ENCODE results near the gene FCGR2B. TPM values are rescaled to one million over a fixed set of nuclear protein-coding genes. Genes with fewer than 3 reads are reported as not detected.
A peak's percentile ranks its signal among the peaks of the same experiment; 100 is the strongest.

Gene FCGR2B
- total RNA-seq, 1 experiment from 2014 or later: not detected

DNA sequence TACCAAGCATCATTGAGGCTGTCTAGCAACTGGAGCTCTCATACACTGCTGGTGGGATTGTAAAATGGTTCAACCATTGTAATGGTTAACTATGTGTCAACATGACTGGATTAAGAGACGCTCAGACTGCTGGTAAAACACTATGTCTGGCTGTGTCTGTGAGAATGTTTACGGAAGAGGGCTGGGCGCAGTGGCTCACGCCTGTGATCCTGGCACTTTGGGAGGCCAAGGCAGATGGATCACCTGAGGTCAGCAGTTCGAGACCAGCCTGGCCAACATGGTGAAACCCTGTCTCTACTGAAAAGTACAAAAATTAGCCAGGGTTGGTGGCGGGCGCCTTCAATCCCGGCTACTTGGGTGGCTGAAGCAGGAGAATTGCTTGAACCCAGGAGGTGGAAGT is 39.3 kb downstream of the FCGR2B start:
- Histone ChIP-seq H2AFZ (ENCODE audit: low read length) (no peak overlapping the region), H2BK5ac (ENCODE audit: insufficient read length, low read length) (no peak overlapping the region), H3K9me3 (ENCODE audit: control insufficient read depth, low read depth, low read length) (no peaks in the 10 kb centered on the region), H2BK20ac (ENCODE audit: low read depth, low read length, poor library complexity, severe bottlenecking) (no peak overlapping the region), H3K23me2 (ENCODE audit: insufficient read length, low read depth, low read length, poor library complexity, severe bottlenecking) (no peaks in the 10 kb centered on the region), H3K4me2 (ENCODE audit: insufficient read depth, insufficient read length, low read length) (no peak overlapping the region), H3K4ac (ENCODE audit: low read depth, low read length) (no peak overlapping the region), H3K56ac (ENCODE audit: insufficient read length, low read depth, low read length) (no peak overlapping the region), H3K79me2 (ENCODE audit: insufficient read depth, low read length) (no peaks in the 10 kb centered on the region), H3K27me3 (ENCODE audit: insufficient read depth, low read length) (no peaks in the 10 kb centered on the region), H4K8ac (replicated peaks; ENCODE audit: insufficient read length, low read depth, low read length) (no peak overlapping the region), H3K27ac (ENCODE audit: insufficient read length, low read depth, low read length) (no peak overlapping the region), H3K9ac (ENCODE audit: extremely low read depth, insufficient read length, low read length) (no peak overlapping the region), H3K4me1 (ENCODE audit: insufficient read depth, low read length) (no peaks in the 10 kb centered on the region), H2BK15ac (ENCODE audit: low read depth, low read length) (no peak overlapping the region), H4K91ac (ENCODE audit: insufficient read length, low read depth, low read length) (no peak overlapping the region), H3K14ac (ENCODE audit: insufficient read depth, low read length) (no peak overlapping the region), H4K5ac (ENCODE audit: insufficient read length, low read depth, low read length) (no peak overlapping the region), H2BK12ac (ENCODE audit: insufficient read length, low read depth, low read length) (no peak overlapping the region), H3T11ph (ENCODE audit: low read length) (no peak overlapping the region), H2BK120ac (ENCODE audit: low read depth, low read length, poor library complexity, severe bottlenecking) (no peak overlapping the region), H3K79me1 (ENCODE audit: insufficient read depth, low read depth, low read length, poor library complexity, severe bottlenecking) (no peaks in the 10 kb centered on the region), H3K23ac (ENCODE audit: insufficient read length, low read depth, low read length) (no peak overlapping the region), H2AK5ac (ENCODE audit: insufficient read length, low read length) (no peak overlapping the region), H3K18ac (ENCODE audit: insufficient read length, low read depth, low read length) (no peak overlapping the region), H4K20me1 (ENCODE audit: control insufficient read depth, insufficient read depth, insufficient read length) (no peaks in the 10 kb centered on the region)
- Mint-ChIP-seq H3K27me3 (ENCODE audit: low read depth) (peaks cover 2% of the 10 kb centered on the region), H3K36me3 (ENCODE audit: insufficient read depth in 1 of 3, low read depth in 3 of 3) (no peaks in the 10 kb centered on the region), H3K4me1 (peaks cover 0 to 6% of the 10 kb centered on the region in 2 experiments; a peak in 3 of 4 replicates), H3K9me3 (no peaks in the 10 kb centered on the region), H3K4me3 (no peak overlapping the region), H3K27ac (0 out of 7 replicates have a peak overlapping the region, but pooled peaks of 1 of the 3 experiments have one; percentile 40)
- TF ChIP-seq, protein P1, sequence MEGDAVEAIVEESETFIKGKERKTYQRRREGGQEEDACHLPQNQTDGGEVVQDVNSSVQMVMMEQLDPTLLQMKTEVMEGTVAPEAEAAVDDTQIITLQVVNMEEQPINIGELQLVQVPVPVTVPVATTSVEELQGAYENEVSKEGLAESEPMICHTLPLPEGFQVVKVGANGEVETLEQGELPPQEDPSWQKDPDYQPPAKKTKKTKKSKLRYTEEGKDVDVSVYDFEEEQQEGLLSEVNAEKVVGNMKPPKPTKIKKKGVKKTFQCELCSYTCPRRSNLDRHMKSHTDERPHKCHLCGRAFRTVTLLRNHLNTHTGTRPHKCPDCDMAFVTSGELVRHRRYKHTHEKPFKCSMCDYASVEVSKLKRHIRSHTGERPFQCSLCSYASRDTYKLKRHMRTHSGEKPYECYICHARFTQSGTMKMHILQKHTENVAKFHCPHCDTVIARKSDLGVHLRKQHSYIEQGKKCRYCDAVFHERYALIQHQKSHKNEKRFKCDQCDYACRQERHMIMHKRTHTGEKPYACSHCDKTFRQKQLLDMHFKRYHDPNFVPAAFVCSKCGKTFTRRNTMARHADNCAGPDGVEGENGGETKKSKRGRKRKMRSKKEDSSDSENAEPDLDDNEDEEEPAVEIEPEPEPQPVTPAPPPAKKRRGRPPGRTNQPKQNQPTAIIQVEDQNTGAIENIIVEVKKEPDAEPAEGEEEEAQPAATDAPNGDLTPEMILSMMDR (conservative IDR thresholded peaks at IDR 0.05): no peak
- WGBS (ENCODE audit: extremely low coverage, insufficient read length, low lambda C conversion rate): no CpG with 5 or more reads among the region's 8 CpGs
- DNase-seq: no peak

Data from H9 (cell line).